GM23338 (cell line): Measurements from ENCODE around the gene SORCS2. TPM values are rescaled to one million over a fixed set of nuclear protein-coding genes. Genes with fewer than 3 reads are reported as not detected.

Source experiments
- ATAC-seq: fragments of 200-7000 bp; cut with Tn5 transposase; 3 replicates; pipeline ENCODE4 v1.9.1; 2020
- DNase-seq: peaks from one replicate; pipeline ENCODE4 v3.0.0-alpha.2; 2015; ENCODE audit warnings: low spot score
- H2AFZ ChIP-seq: fragments of 200-600 bp; sonication (generic); 2 replicates; pipeline ENCODE4 v1.8.0; 2016; ENCODE audit warnings: antibody characterized with exemption, mild to moderate bottlenecking, moderate library complexity
- H3F3A ChIP-seq: fragments of 200-600 bp; sonication (generic); replicated peaks from 2 replicates; pipeline ENCODE4 v1.8.0; 2017; ENCODE audit warnings: antibody characterized with exemption, mixed run types, low read depth
- H3K27ac ChIP-seq: fragments of 200-600 bp; sonication (generic); 2 replicates; pipeline ENCODE4 v1.6.1; 2016; ENCODE audit warnings: low read depth
- H3K27me3 ChIP-seq: fragments of 200-600 bp; sonication (generic); 2 replicates; pipeline ENCODE4 v1.8.0; 2016; ENCODE audit warnings: mild to moderate bottlenecking, mixed run types, moderate library complexity; ENCODE audit not compliant: insufficient read depth
- H3K36me3 ChIP-seq: fragments of 200-600 bp; sonication (generic); 2 replicates; pipeline ENCODE4 v1.8.0; 2016; ENCODE audit warnings: mild to moderate bottlenecking; ENCODE audit not compliant: insufficient read depth
- H3K4me1 ChIP-seq: fragments of 200-600 bp; sonication (generic); 2 replicates; pipeline ENCODE4 v1.8.0; 2016; ENCODE audit warnings: mild to moderate bottlenecking, moderate library complexity; ENCODE audit not compliant: insufficient read depth
- H3K4me2 ChIP-seq: fragments of 200-600 bp; sonication (generic); 2 replicates; pipeline ENCODE4 v1.7.1; 2017; ENCODE audit warnings: mixed run types
- H3K4me3 ChIP-seq: fragments of 200-600 bp; sonication (generic); 2 replicates; pipeline ENCODE4 v1.6.1; 2016; ENCODE audit warnings: mixed run types
- H3K79me2 ChIP-seq: fragments of 200-600 bp; sonication (generic); replicated peaks from 2 replicates; pipeline ENCODE4 v1.8.0; 2017; ENCODE audit warnings: mild to moderate bottlenecking; ENCODE audit not compliant: insufficient read depth
- H3K9me2 ChIP-seq: fragments of 200-600 bp; sonication (generic); 2 replicates; pipeline ENCODE4 v1.8.0; 2017; ENCODE audit not compliant: insufficient read depth
- H4K20me1 ChIP-seq: fragments of 200-600 bp; sonication (generic); replicated peaks from 2 replicates; pipeline ENCODE4 v1.8.0; 2017; ENCODE audit warnings: mild to moderate bottlenecking; ENCODE audit not compliant: insufficient read depth
- H3K27ac Mint-ChIP-seq: 2 replicates; pipeline ENCODE4 v1.8.0; 2020; ENCODE audit warnings: inconsistent platforms, mild to moderate bottlenecking, moderate library complexity, mixed read lengths
- H3K27me3 Mint-ChIP-seq: 3 replicates; pipeline ENCODE4 v1.8.0; 2022; ENCODE audit warnings: low read depth, mild to moderate bottlenecking, moderate library complexity, mixed read lengths, inconsistent platforms; ENCODE audit not compliant: insufficient read depth, poor library complexity
- H3K36me3 Mint-ChIP-seq: 3 replicates; pipeline ENCODE4 v1.8.0; 2021; ENCODE audit warnings: low read depth, mild to moderate bottlenecking, inconsistent platforms, moderate library complexity, mixed read lengths
- H3K4me1 Mint-ChIP-seq: 3 replicates; pipeline ENCODE4 v1.8.0; 2020; ENCODE audit warnings: mild to moderate bottlenecking, inconsistent platforms, mixed read lengths
- H3K4me3 Mint-ChIP-seq: 3 replicates; pipeline ENCODE4 v1.8.0; 2021; ENCODE audit warnings: moderate library complexity, mild to moderate bottlenecking, inconsistent platforms, mixed read lengths
- H3K9me3 Mint-ChIP-seq: 3 replicates; pipeline ENCODE4 v1.8.0; 2020; ENCODE audit warnings: moderate library complexity, mild to moderate bottlenecking, inconsistent platforms, mixed read lengths
- CREB1 ChIP-seq: fragments of 250-450 bp; sonication (Bioruptor Pico); IDR thresholded peaks from 2 replicates; pipeline ENCODE4 v1.5.0; 2020; ENCODE audit warnings: low read depth, mild to moderate bottlenecking, moderate library complexity
- ETS1 ChIP-seq: IDR thresholded peaks from 2 replicates; pipeline ENCODE4 v1.6.1; 2016; ENCODE audit warnings: antibody characterized with exemption
- EZH2 ChIP-seq: fragments of 200-600 bp; sonication (generic); IDR thresholded peaks from one replicate; pipeline ENCODE4 v1.8.0; 2017; ENCODE audit warnings: antibody characterized with exemption, mild to moderate bottlenecking, low read depth; ENCODE audit not compliant: unreplicated experiment
- EZH2phosphoT487 ChIP-seq: fragments of 200-600 bp; sonication (generic); IDR thresholded peaks from one replicate; pipeline ENCODE4 v1.8.1; 2018; ENCODE audit warnings: antibody characterized with exemption; ENCODE audit not compliant: unreplicated experiment
- JUNB ChIP-seq: IDR thresholded peaks from one replicate; pipeline ENCODE4 v1.6.1; 2016; ENCODE audit warnings: antibody characterized with exemption; ENCODE audit not compliant: unreplicated experiment
- NANOG ChIP-seq: IDR thresholded peaks from 2 replicates; pipeline ENCODE4 v1.6.1; 2016; ENCODE audit warnings: antibody characterized with exemption, borderline replicate concordance
- POLR2AphosphoS5 ChIP-seq: IDR thresholded peaks from 2 replicates; pipeline ENCODE4 v1.6.1; 2016; ENCODE audit warnings: antibody characterized with exemption, low read depth
- REST ChIP-seq: IDR thresholded peaks from one replicate; pipeline ENCODE4 v1.6.1; 2018; ENCODE audit warnings: antibody characterized with exemption; ENCODE audit not compliant: unreplicated experiment
- STAT1 ChIP-seq: IDR thresholded peaks from one replicate; pipeline ENCODE4 v1.6.1; 2016; ENCODE audit warnings: antibody characterized with exemption; ENCODE audit not compliant: unreplicated experiment
- ZNF114 ChIP-seq: fragments of 250-450 bp; sonication (Bioruptor Pico); IDR thresholded peaks from 2 replicates; pipeline ENCODE4 v1.5.0; 2020; ENCODE audit warnings: mild to moderate bottlenecking, moderate library complexity
- ZNF331 ChIP-seq: fragments of 250-450 bp; sonication (Bioruptor Pico); IDR thresholded peaks from 2 replicates; pipeline ENCODE4 v1.5.0; 2020; ENCODE audit warnings: low read depth, mild to moderate bottlenecking, moderate library complexity
- polyA plus RNA-seq: library from polyadenylated mRNA; unstranded; fragments of >200 nt; fragmentation: Nextera tagmentation; extraction: Ambion mirVana; gene quantifications from 2 replicates; pipeline ENCODE4 v1.2.1, GENCODE V29; 2016
- total RNA-seq: library from RNA; depleted of rRNA; stranded (reverse); fragments of >200 nt; shearing (Covaris generic); gene quantifications from 2 replicates; pipeline ENCODE4 v1.2.3, GENCODE V29; 2014
- TF ChIP-seq, protein P1 (sequence below): fragments of 250-450 bp; sonication (Bioruptor Pico); IDR thresholded peaks from 2 replicates; pipeline ENCODE4 v1.5.0; 2020; ENCODE audit warnings: mild to moderate bottlenecking, moderate library complexity
- TF ChIP-seq, protein P2 (sequence below), 2 experiments: fragments of 200-600 bp in 1 of 2; sonication (generic) in 1 of 2; conservative IDR thresholded peaks; 2 replicates each; pipeline versions ENCODE4 v1.5.1 to v1.6.1; 2016 to 2017; ENCODE audit warnings: antibody characterized with exemption in 2 of 2, low read depth in 2 of 2, mild to moderate bottlenecking in 2 of 2, moderate library complexity in 1 of 2

Gene SORCS2
- total and polyA plus RNA-seq, 2 experiments from 2014 or later: 0.47 to 2.4 TPM

DNA sequence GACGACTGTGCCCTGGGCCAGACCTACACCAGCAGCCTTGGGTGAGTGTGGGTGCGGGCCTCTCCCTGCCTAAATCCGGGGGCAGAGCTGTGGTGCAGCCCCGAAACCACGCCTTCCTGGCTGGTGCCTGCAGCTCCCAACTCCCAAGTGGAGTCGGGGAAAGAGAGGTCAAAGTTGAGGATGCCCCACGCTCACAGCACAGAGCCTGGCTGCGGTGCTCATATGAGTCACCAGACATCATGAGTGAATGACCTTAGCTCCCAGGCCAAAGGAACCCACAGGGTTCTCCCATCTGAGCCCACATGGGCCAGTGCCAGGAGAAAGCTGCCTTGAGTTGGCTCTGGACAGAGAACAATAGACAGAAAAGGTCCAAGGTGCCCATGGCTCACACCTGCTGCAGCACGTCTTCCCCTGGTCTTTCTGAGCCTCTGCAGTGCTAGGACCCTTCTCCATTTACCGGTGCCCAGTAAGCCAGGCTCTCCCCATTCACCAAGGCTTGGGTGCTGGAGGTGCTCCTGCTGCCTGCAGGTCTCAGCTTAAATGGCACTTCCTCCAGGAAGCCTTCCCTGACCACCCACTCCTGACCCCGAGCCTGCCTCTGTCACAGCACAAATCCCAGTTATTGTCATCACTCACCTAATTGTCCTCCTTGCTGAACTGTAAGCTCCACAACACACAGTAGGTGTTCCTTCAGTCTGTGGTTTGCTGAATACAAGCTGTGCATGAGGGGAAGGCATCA is 523.1 kb downstream of the SORCS2 start:
- Histone ChIP-seq H4K20me1 (no peaks in the 10 kb centered on the region), H3K27ac (no peak overlapping the region), H2AFZ (no peak overlapping the region), H3K79me2 (no peaks in the 10 kb centered on the region), H3K27me3 (no peaks in the 10 kb centered on the region), H3K36me3 (no peaks in the 10 kb centered on the region), H3K4me1 (no peaks in the 10 kb centered on the region; the same call in 1 of the 2 replicates), H3K4me3 (no peak overlapping the region), H3K4me2 (no peak overlapping the region), H3F3A (no peaks in the 10 kb centered on the region), H3K9me2 (no peaks in the 10 kb centered on the region)
- Mint-ChIP-seq H3K36me3 (no peaks in the 10 kb centered on the region), H3K4me1 (0 out of 3 replicates have a peak, but pooled peaks cover 2% of the 10 kb centered on the region), H3K4me3 (no peak overlapping the region), H3K9me3 (no peaks in the 10 kb centered on the region), H3K27me3 (peaks cover 10% of the 10 kb centered on the region), H3K27ac (no peak overlapping the region)
- TF ChIP-seq ZNF114 (CRISPR knock-in tag): no peak
- no peak for TF ChIP-seq REST
- no peak for TF ChIP-seq CREB1 (CRISPR knock-in tag)
- TF ChIP-seq, protein P1, sequence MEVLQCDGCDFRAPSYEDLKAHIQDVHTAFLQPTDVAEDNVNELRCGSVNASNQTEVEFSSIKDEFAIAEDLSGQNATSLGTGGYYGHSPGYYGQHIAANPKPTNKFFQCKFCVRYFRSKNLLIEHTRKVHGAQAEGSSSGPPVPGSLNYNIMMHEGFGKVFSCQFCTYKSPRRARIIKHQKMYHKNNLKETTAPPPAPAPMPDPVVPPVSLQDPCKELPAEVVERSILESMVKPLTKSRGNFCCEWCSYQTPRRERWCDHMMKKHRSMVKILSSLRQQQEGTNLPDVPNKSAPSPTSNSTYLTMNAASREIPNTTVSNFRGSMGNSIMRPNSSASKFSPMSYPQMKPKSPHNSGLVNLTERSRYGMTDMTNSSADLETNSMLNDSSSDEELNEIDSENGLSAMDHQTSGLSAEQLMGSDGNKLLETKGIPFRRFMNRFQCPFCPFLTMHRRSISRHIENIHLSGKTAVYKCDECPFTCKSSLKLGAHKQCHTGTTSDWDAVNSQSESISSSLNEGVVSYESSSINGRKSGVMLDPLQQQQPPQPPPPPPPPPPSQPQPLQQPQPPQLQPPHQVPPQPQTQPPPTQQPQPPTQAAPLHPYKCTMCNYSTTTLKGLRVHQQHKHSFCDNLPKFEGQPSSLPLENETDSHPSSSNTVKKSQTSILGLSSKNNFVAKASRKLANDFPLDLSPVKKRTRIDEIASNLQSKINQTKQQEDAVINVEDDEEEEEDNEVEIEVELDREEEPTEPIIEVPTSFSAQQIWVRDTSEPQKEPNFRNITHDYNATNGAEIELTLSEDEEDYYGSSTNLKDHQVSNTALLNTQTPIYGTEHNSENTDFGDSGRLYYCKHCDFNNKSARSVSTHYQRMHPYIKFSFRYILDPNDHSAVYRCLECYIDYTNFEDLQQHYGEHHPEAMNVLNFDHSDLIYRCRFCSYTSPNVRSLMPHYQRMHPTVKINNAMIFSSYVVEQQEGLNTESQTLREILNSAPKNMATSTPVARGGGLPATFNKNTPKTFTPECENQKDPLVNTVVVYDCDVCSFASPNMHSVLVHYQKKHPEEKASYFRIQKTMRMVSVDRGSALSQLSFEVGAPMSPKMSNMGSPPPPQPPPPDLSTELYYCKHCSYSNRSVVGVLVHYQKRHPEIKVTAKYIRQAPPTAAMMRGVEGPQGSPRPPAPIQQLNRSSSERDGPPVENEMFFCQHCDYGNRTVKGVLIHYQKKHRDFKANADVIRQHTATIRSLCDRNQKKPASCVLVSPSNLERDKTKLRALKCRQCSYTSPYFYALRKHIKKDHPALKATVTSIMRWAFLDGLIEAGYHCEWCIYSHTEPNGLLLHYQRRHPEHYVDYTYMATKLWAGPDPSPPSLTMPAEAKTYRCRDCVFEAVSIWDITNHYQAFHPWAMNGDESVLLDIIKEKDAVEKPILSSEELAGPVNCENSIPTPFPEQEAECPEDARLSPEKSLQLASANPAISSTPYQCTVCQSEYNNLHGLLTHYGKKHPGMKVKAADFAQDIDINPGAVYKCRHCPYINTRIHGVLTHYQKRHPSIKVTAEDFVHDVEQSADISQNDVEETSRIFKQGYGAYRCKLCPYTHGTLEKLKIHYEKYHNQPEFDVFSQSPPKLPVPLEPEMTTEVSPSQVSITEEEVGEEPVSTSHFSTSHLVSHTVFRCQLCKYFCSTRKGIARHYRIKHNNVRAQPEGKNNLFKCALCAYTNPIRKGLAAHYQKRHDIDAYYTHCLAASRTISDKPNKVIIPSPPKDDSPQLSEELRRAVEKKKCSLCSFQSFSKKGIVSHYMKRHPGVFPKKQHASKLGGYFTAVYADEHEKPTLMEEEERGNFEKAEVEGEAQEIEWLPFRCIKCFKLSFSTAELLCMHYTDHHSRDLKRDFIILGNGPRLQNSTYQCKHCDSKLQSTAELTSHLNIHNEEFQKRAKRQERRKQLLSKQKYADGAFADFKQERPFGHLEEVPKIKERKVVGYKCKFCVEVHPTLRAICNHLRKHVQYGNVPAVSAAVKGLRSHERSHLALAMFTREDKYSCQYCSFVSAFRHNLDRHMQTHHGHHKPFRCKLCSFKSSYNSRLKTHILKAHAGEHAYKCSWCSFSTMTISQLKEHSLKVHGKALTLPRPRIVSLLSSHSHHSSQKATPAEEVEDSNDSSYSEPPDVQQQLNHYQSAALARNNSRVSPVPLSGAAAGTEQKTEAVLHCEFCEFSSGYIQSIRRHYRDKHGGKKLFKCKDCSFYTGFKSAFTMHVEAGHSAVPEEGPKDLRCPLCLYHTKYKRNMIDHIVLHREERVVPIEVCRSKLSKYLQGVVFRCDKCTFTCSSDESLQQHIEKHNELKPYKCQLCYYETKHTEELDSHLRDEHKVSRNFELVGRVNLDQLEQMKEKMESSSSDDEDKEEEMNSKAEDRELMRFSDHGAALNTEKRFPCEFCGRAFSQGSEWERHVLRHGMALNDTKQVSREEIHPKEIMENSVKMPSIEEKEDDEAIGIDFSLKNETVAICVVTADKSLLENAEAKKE (CRISPR knock-in tag): no peak
- TF ChIP-seq JUNB: no peak
- no peak for TF ChIP-seq ETS1
- TF ChIP-seq NANOG: no peak
- TF ChIP-seq ZNF331 (CRISPR knock-in tag): no peak
- no peak for TF ChIP-seq EZH2phosphoT487
- no peak for TF ChIP-seq STAT1
- no peak for TF ChIP-seq EZH2
- TF ChIP-seq, protein P2, sequence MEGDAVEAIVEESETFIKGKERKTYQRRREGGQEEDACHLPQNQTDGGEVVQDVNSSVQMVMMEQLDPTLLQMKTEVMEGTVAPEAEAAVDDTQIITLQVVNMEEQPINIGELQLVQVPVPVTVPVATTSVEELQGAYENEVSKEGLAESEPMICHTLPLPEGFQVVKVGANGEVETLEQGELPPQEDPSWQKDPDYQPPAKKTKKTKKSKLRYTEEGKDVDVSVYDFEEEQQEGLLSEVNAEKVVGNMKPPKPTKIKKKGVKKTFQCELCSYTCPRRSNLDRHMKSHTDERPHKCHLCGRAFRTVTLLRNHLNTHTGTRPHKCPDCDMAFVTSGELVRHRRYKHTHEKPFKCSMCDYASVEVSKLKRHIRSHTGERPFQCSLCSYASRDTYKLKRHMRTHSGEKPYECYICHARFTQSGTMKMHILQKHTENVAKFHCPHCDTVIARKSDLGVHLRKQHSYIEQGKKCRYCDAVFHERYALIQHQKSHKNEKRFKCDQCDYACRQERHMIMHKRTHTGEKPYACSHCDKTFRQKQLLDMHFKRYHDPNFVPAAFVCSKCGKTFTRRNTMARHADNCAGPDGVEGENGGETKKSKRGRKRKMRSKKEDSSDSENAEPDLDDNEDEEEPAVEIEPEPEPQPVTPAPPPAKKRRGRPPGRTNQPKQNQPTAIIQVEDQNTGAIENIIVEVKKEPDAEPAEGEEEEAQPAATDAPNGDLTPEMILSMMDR (conservative IDR thresholded peaks at IDR 0.05; ENCODE audit: low read depth in 2 of 2): no peak
- TF ChIP-seq POLR2AphosphoS5: no peak
- ATAC-seq: no peak
- DNase-seq: no peak
